Stomach (tissue), 9 donors: ENCODE measurements around the gene RTN4R. TPM values are rescaled to one million over a fixed set of nuclear protein-coding genes. Genes with fewer than 3 reads are reported as not detected.

Experiments used
- DNase-seq, 2 donors: peaks; one replicate each; pipeline versions ENCODE4 v3.0.0 to v3.0.0-alpha.2; 2013 to 2019
- H3K27ac ChIP-seq, 5 donors: fragments of 200-600 bp in 4 of 5; sonication (generic) in 4 of 5; one replicate each; pipeline ENCODE4 v1.5.1; 2013 to 2019; ENCODE audit warnings: mild to moderate bottlenecking in 1 of 5, moderate library complexity in 1 of 5
- H3K27me3 ChIP-seq, 3 donors: fragments of 200-600 bp; sonication (generic); one replicate each; pipeline ENCODE4 v1.5.1; 2017 to 2019; ENCODE audit warnings: mixed run types in 1 of 3
- H3K36me3 ChIP-seq, 4 donors: fragments of 200-600 bp; sonication (generic); 1 replicate in 3 of 4; 2 replicates in 1 of 4; pipeline ENCODE4 v1.5.1; 2016 to 2019
- H3K4me1 ChIP-seq, 4 donors: fragments of 200-600 bp; sonication (generic); one replicate each; pipeline ENCODE4 v1.5.1; 2016 to 2019
- H3K4me3 ChIP-seq, 4 donors: fragments of 200-600 bp; sonication (generic) in 3 of 4; one replicate each; pipeline ENCODE4 v1.5.1; 2016 to 2019; ENCODE audit warnings: mild to moderate bottlenecking in 1 of 4
- H3K9me3 ChIP-seq, 4 donors: fragments of 200-600 bp; sonication (generic); one replicate each; pipeline ENCODE4 v1.5.1; 2016 to 2019
- EP300 ChIP-seq: sonication (generic); formaldehyde crosslinking; IDR thresholded peaks from one replicate; pipeline ENCODE4 v1.6.1; 2017; ENCODE audit warnings: antibody characterized with exemption
- POLR2A ChIP-seq, 4 donors: fragments of 450-650 bp; IDR thresholded peaks; one replicate each; pipeline ENCODE4 v1.6.1; 2016; ENCODE audit warnings: antibody characterized with exemption in 4 of 4, control low read depth in 2 of 4, mild to moderate bottlenecking in 1 of 4, moderate library complexity in 1 of 4
- POLR2AphosphoS5 ChIP-seq, 3 donors: sonication (generic); formaldehyde crosslinking; IDR thresholded peaks; one replicate each; pipeline ENCODE4 v1.6.1; 2016; ENCODE audit warnings: antibody characterized with exemption in 3 of 3
- WGBS, 5 donors: extraction: QIAGEN DNeasy Blood & Tissue Kit in 3 of 5; methylation state at CpG; one replicate each; pipeline versions ENCODE4 v1.1.5 to v1.1.7; 2013 to 2018; 5-methylcytosine and 5-hydroxymethylcytosine counted together
- intact Hi-C: fragments of 100-400 bp; cut with DNase I; formaldehyde crosslinking; loops from one replicate; pipeline ENCODE4 v1.15.1; 2023; ENCODE audit warnings: low total_unique reads
- polyA plus RNA-seq, 3 donors: library from polyadenylated mRNA; stranded (reverse); fragments of 200-250 nt; gene quantifications; one replicate each; pipeline ENCODE4 v1.2.3, GENCODE V29; 2013
- total RNA-seq, 5 donors: library from RNA; depleted of rRNA; stranded (reverse); fragments of >200 nt; gene quantifications; one replicate each; pipeline versions ENCODE4 v1.1.0 to v1.2.3, GENCODE V29; 2014 to 2016
- TF ChIP-seq, protein P1 (sequence below), 7 experiments: fragments of 450-650 bp in 4 of 7; fragments of 200-600 bp in 3 of 7; sonication (generic) in 3 of 7; IDR thresholded peaks; one replicate each; pipeline ENCODE4 v1.5.1; 2016 to 2019; ENCODE audit warnings: antibody characterized with exemption in 7 of 7, control low read depth in 2 of 7, mild to moderate bottlenecking in 1 of 7
- donor health status: healthy with polysubstance abuse.
- donor health status: Bipolar disorder and iron deficiency.
- donor health status: healthy.

The RTN4R gene
- total and polyA plus RNA-seq, 8 donors, result 0.92 to 2.2 (median 1.7) TPM; not detected in 3

DNA sequence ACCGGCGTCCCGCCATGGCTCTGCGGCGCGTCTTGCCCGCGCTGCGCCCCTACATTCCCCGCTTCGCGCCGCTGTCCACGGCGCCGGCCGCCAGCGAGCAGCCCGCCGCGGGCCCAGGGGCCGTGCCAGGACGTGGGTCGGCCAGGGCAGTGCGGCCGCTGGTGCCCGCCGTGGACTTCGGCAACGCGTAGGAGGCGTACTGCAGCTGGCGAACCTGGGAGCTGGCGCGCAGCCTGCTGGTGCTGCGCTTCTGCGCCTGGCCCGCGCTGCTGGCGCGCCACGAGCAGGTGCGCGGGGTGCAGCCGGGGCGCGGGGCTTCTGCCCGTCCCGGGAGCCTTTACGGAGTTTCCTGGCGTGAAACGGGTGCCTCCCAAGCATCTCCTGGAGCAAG, 31.6 kb upstream of the RTN4R start:
- intact Hi-C loops, result no loop called here
- no peaks in the 10 kb centered on the region for H3K36me3 ChIP-seq
- no peaks in the 10 kb centered on the region for H3K9me3 ChIP-seq
- TF ChIP-seq POLR2A (IDR thresholded peaks at IDR 0.05) (no peak), EP300 (no peak), POLR2AphosphoS5 (IDR thresholded peaks at IDR 0.05) (no peak)
- TF ChIP-seq, protein P1, sequence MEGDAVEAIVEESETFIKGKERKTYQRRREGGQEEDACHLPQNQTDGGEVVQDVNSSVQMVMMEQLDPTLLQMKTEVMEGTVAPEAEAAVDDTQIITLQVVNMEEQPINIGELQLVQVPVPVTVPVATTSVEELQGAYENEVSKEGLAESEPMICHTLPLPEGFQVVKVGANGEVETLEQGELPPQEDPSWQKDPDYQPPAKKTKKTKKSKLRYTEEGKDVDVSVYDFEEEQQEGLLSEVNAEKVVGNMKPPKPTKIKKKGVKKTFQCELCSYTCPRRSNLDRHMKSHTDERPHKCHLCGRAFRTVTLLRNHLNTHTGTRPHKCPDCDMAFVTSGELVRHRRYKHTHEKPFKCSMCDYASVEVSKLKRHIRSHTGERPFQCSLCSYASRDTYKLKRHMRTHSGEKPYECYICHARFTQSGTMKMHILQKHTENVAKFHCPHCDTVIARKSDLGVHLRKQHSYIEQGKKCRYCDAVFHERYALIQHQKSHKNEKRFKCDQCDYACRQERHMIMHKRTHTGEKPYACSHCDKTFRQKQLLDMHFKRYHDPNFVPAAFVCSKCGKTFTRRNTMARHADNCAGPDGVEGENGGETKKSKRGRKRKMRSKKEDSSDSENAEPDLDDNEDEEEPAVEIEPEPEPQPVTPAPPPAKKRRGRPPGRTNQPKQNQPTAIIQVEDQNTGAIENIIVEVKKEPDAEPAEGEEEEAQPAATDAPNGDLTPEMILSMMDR (IDR thresholded peaks at IDR 0.05), result no peak
- peak overlapping the region in 4 of 5 donors; percentile 7 to 56 (median 46) for H3K27ac ChIP-seq
- H3K4me3 ChIP-seq, result peak overlapping the region; percentile 57 to 75 (median 60)
- H3K27me3 ChIP-seq, result peaks cover 0 to 64% (median 10%) of the 10 kb centered on the region in 3 donors
- 0 to 1% (median 1%) methylated on average over 16 to 52 of the region's 52 CpGs for WGBS, 5 donors
- peak in 1 of 2 donors; percentile 60 for DNase-seq
- H3K4me1 ChIP-seq, result peaks cover 0 to 23% (median 19%) of the 10 kb centered on the region in 4 donors

DNA sequence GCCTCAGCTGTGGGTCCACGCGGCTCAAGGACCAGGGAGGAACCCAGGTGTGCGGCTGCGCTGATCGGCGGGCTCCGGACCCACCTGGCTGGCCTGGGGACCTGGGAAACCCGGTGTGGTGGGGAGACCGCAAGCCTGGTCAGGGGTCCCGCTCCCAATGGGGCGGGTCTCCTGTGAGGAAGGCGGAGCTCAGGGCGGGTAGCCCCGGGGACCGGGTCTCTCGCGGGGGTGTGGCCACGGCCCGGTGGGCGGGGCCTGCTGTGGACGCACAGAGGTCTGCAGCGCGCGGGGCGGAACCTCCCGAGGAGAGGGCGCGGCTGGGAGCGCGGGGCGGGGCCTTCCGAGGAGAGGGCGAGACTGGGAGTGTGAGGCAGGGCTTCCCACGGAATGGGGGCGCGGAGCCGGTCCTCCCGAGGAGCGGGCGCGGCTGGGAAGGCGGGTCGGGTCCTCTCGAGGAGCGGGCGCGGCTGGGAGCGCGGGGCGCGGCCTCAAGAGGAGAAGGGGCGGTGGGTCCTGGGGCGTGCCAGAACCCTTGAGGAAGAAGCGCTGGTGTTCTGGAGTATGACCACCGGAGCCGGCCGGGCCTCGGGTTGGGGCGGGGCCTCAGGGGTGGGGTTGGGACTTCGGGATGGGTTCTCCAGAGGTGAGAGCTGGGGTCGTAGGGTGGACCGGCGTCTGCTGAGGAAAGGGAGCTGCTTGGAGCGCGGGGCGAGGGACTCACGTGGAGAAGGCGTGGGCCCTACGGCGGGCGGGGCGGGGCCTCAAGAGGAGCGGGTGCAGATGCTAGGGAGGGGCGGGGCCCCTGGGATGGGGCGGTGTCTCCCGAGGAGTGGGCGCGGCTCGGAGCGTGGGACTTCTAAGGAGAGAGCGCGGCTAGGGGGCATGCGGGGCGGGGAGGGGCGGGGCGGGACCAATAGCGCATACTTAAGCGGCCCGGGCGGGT, 31.0 kb upstream of the RTN4R start:
- peaks cover 0 to 58% (median 10%) of the 10 kb centered on the region in 3 donors for H3K27me3 ChIP-seq
- H3K36me3 ChIP-seq, result no peaks in the 10 kb centered on the region
- DNase-seq, result peak; percentile 90 to 95
- no peaks in the 10 kb centered on the region for H3K9me3 ChIP-seq
- intact Hi-C loops, result no loop called here
- WGBS, 5 donors, result 1 to 3% (median 2%) methylated on average over 26 to 89 of the region's 90 CpGs
- H3K27ac ChIP-seq, result peak overlapping the region; percentile 14 to 64 (median 43)
- TF ChIP-seq, protein P1 (IDR thresholded peaks at IDR 0.05), result no peak
- H3K4me1 ChIP-seq, result peaks cover 0 to 23% (median 19%) of the 10 kb centered on the region in 4 donors
- peak overlapping the region; percentile 57 to 75 (median 60) for H3K4me3 ChIP-seq

GRCh38 chr22:20298110-20298802, 30.1 kb upstream of the RTN4R start:
- Histone ChIP-seq H3K9me3 (no peaks in the 10 kb centered on the region), H3K27me3 (peaks cover 0 to 49% (median 10%) of the 10 kb centered on the region in 3 donors), H3K27ac (peak overlapping the region in 3 of 5 donors; percentile 32 to 64 (median 43)), H3K4me3 (peak overlapping the region; percentile 57 to 75 (median 60)), H3K36me3 (no peaks in the 10 kb centered on the region), H3K4me1 (peaks cover 0 to 23% (median 19%) of the 10 kb centered on the region in 4 donors)
- no peak for TF ChIP-seq EP300
- TF ChIP-seq, protein P1 (IDR thresholded peaks at IDR 0.05), result no peak
- TF ChIP-seq POLR2A (IDR thresholded peaks at IDR 0.05), result no peak
- no peak for TF ChIP-seq POLR2AphosphoS5 (IDR thresholded peaks at IDR 0.05)
- peak in 1 of 2 donors; percentile 47 for DNase-seq
- intact Hi-C loops, result no loop called here
- WGBS, 5 donors, result 41 to 50% (median 43%) methylated on average over 22 to 25 of the region's 25 CpGs

DNA sequence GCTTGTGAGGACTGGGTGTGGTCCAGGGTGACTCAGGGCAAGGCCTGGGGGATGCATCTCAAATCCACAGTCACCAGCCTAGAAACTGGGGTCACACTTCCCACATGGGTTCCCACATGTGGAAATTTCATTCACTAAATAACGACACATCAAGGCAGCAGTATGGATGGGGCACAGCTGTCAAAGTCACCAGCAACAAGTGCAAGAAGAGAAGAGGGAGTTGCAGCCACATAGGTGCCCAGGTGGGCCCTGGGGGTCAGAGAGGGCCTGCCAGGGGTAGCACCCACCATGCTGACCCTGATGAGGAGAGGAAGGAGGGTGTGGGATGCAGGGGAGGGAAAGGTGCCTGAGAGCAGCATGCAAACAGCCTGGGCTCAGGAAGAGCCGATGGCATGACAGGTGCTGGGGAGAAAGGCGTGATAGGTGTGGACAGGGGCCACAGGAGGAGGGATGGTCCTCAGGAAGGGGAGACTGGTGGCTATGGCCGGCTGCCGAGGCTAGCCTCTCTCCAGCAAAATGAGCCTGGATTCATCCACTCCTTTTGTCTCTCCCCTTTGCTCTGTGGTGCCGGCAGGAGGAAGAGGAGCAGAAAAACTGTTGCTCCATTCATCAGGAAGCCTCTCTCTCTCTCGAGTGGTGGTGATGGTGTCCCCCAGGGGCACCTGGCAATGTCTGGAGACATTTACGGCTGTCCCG, 29.4 kb upstream of the RTN4R start:
- peaks cover 0 to 23% (median 19%) of the 10 kb centered on the region in 4 donors for H3K4me1 ChIP-seq
- TF ChIP-seq EP300, result no peak
- no peak for TF ChIP-seq POLR2AphosphoS5 (IDR thresholded peaks at IDR 0.05)
- no peak for TF ChIP-seq POLR2A (IDR thresholded peaks at IDR 0.05)
- TF ChIP-seq, protein P1 (IDR thresholded peaks at IDR 0.05), result no peak
- H3K27ac ChIP-seq, result no peak overlapping the region
- intact Hi-C loops, result no loop called here
- H3K27me3 ChIP-seq, result peaks cover 0 to 43% (median 10%) of the 10 kb centered on the region in 3 donors
- H3K36me3 ChIP-seq, result no peaks in the 10 kb centered on the region
- no peaks in the 10 kb centered on the region for H3K9me3 ChIP-seq
- DNase-seq, result no peak
- WGBS, 5 donors, result 55 to 66% (median 58%) methylated on average over 9 of the region's 9 CpGs
- no peak overlapping the region for H3K4me3 ChIP-seq
